ENCODE data around the gene ZFP1. TPM values are rescaled to one million over a fixed set of nuclear protein-coding genes. Genes with fewer than 3 reads are reported as not detected.

ZFP1 gene
- total and polyA plus RNA-seq, 2 experiments from 2014 or later, result 4.8 to 12.5 TPM

DNA sequence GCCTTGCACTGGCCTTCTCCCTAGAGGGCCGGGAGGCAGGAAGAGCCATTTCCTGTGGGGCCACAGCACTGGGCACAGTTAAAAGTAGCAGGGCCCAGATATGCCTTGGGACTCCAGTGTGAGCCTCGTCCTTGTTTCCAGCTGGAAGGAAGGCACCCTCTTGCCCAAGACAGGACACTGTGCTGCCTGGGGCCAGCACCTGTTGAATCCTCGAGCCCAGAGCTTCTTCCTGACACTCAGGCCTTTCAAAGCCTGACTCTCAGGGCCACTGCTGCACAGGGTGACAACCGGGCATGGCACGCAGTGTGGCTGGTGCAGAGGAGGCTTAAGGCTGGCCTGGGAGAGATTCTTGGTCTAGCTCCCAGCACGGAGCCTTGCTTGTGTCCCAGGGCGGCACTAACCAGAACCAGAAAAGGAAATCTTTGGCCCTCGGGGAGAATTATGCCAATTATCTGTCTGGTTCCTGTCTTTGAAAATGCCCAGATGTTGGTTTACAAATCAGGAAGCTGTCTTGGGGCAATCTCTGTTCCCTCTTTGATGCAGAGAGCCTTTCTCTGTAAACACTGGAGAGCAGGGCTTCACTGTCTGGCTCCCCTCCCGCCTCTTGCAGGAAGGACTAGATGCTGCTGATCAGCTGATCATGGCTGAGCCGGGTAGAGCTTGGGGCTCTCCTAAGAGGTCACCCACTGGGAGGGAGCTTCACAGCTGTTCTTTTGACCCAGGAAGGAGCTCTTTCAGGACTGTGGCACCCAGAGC lies 42.8 kb upstream of the ZFP1 start:
- peaks cover 15% of the 10 kb centered on the region for H3K36me3 Mint-ChIP-seq (ENCODE audit: low read depth)
- peaks cover 11% of the 10 kb centered on the region for H3K27me3 Mint-ChIP-seq (ENCODE audit: insufficient read depth, low read depth, poor library complexity)
- no peak overlapping the region for H3K4me3 ChIP-seq
- DNase-seq (ENCODE audit: low spot score) (no peak), ATAC-seq (no peak)
- H3K27me3 ChIP-seq (ENCODE audit: insufficient read depth), result no peaks in the 10 kb centered on the region
- no peaks in the 10 kb centered on the region for H3K9me2 ChIP-seq (ENCODE audit: insufficient read depth)
- no peak overlapping the region; the same call in 1 of the 2 replicates for H3K27ac Mint-ChIP-seq
- H3F3A ChIP-seq (replicated peaks; ENCODE audit: low read depth), result 0 out of 2 replicates have a peak, but pooled peaks cover 7% of the 10 kb centered on the region
- H4K20me1 ChIP-seq (replicated peaks; ENCODE audit: insufficient read depth), result peaks cover 5% of the 10 kb centered on the region; the same call in 1 of the 2 replicates
- H3K4me3 Mint-ChIP-seq, result no peak overlapping the region
- H3K4me1 Mint-ChIP-seq, result peaks cover 35% of the 10 kb centered on the region
- no peak overlapping the region for H3K4me2 ChIP-seq
- TF ChIP-seq EZH2phosphoT487 (IDR thresholded peaks at IDR 0.05; ENCODE audit: unreplicated experiment) (no peak), ZNF114 (CRISPR knock-in tag; IDR thresholded peaks at IDR 0.05) (no peak), POLR2AphosphoS5 (IDR thresholded peaks at IDR 0.05; ENCODE audit: low read depth) (no peak), JUNB (IDR thresholded peaks at IDR 0.05; ENCODE audit: unreplicated experiment) (no peak), ZNF331 (CRISPR knock-in tag; IDR thresholded peaks at IDR 0.05; ENCODE audit: low read depth) (no peak), CREB1 (CRISPR knock-in tag; IDR thresholded peaks at IDR 0.05; ENCODE audit: low read depth) (no peak), ETS1 (IDR thresholded peaks at IDR 0.05) (no peak), REST (IDR thresholded peaks at IDR 0.05; ENCODE audit: unreplicated experiment) (no peak), STAT1 (IDR thresholded peaks at IDR 0.05; ENCODE audit: unreplicated experiment) (no peak), NANOG (IDR thresholded peaks at IDR 0.05; ENCODE audit: borderline replicate concordance) (no peak), EZH2 (IDR thresholded peaks at IDR 0.05; ENCODE audit: low read depth, unreplicated experiment) (no peak)
- TF ChIP-seq, protein P1, sequence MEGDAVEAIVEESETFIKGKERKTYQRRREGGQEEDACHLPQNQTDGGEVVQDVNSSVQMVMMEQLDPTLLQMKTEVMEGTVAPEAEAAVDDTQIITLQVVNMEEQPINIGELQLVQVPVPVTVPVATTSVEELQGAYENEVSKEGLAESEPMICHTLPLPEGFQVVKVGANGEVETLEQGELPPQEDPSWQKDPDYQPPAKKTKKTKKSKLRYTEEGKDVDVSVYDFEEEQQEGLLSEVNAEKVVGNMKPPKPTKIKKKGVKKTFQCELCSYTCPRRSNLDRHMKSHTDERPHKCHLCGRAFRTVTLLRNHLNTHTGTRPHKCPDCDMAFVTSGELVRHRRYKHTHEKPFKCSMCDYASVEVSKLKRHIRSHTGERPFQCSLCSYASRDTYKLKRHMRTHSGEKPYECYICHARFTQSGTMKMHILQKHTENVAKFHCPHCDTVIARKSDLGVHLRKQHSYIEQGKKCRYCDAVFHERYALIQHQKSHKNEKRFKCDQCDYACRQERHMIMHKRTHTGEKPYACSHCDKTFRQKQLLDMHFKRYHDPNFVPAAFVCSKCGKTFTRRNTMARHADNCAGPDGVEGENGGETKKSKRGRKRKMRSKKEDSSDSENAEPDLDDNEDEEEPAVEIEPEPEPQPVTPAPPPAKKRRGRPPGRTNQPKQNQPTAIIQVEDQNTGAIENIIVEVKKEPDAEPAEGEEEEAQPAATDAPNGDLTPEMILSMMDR (conservative IDR thresholded peaks at IDR 0.05; ENCODE audit: low read depth in 2 of 2), result no peak
- TF ChIP-seq, protein P2, sequence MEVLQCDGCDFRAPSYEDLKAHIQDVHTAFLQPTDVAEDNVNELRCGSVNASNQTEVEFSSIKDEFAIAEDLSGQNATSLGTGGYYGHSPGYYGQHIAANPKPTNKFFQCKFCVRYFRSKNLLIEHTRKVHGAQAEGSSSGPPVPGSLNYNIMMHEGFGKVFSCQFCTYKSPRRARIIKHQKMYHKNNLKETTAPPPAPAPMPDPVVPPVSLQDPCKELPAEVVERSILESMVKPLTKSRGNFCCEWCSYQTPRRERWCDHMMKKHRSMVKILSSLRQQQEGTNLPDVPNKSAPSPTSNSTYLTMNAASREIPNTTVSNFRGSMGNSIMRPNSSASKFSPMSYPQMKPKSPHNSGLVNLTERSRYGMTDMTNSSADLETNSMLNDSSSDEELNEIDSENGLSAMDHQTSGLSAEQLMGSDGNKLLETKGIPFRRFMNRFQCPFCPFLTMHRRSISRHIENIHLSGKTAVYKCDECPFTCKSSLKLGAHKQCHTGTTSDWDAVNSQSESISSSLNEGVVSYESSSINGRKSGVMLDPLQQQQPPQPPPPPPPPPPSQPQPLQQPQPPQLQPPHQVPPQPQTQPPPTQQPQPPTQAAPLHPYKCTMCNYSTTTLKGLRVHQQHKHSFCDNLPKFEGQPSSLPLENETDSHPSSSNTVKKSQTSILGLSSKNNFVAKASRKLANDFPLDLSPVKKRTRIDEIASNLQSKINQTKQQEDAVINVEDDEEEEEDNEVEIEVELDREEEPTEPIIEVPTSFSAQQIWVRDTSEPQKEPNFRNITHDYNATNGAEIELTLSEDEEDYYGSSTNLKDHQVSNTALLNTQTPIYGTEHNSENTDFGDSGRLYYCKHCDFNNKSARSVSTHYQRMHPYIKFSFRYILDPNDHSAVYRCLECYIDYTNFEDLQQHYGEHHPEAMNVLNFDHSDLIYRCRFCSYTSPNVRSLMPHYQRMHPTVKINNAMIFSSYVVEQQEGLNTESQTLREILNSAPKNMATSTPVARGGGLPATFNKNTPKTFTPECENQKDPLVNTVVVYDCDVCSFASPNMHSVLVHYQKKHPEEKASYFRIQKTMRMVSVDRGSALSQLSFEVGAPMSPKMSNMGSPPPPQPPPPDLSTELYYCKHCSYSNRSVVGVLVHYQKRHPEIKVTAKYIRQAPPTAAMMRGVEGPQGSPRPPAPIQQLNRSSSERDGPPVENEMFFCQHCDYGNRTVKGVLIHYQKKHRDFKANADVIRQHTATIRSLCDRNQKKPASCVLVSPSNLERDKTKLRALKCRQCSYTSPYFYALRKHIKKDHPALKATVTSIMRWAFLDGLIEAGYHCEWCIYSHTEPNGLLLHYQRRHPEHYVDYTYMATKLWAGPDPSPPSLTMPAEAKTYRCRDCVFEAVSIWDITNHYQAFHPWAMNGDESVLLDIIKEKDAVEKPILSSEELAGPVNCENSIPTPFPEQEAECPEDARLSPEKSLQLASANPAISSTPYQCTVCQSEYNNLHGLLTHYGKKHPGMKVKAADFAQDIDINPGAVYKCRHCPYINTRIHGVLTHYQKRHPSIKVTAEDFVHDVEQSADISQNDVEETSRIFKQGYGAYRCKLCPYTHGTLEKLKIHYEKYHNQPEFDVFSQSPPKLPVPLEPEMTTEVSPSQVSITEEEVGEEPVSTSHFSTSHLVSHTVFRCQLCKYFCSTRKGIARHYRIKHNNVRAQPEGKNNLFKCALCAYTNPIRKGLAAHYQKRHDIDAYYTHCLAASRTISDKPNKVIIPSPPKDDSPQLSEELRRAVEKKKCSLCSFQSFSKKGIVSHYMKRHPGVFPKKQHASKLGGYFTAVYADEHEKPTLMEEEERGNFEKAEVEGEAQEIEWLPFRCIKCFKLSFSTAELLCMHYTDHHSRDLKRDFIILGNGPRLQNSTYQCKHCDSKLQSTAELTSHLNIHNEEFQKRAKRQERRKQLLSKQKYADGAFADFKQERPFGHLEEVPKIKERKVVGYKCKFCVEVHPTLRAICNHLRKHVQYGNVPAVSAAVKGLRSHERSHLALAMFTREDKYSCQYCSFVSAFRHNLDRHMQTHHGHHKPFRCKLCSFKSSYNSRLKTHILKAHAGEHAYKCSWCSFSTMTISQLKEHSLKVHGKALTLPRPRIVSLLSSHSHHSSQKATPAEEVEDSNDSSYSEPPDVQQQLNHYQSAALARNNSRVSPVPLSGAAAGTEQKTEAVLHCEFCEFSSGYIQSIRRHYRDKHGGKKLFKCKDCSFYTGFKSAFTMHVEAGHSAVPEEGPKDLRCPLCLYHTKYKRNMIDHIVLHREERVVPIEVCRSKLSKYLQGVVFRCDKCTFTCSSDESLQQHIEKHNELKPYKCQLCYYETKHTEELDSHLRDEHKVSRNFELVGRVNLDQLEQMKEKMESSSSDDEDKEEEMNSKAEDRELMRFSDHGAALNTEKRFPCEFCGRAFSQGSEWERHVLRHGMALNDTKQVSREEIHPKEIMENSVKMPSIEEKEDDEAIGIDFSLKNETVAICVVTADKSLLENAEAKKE (CRISPR knock-in tag; IDR thresholded peaks at IDR 0.05), result no peak
- peaks cover 4% of the 10 kb centered on the region; the same call in 1 of the 2 replicates for H3K79me2 ChIP-seq (replicated peaks; ENCODE audit: insufficient read depth)
- no peaks in the 10 kb centered on the region for H3K36me3 ChIP-seq (ENCODE audit: insufficient read depth)
- H2AFZ ChIP-seq, result no peak overlapping the region
- H3K9me3 Mint-ChIP-seq, result no peaks in the 10 kb centered on the region
- peaks cover 17% of the 10 kb centered on the region for H3K4me1 ChIP-seq (ENCODE audit: insufficient read depth)
- H3K27ac ChIP-seq (ENCODE audit: low read depth), result no peak overlapping the region
